Fibroblast of the aortic adventitia (primary cell): Measurements from ENCODE around the gene SLC9A8. TPM values are rescaled to one million over a fixed set of nuclear protein-coding genes. Genes with fewer than 3 reads are reported as not detected.
"Not testable (repeated sequence)": the region's sequence is repeated elsewhere in the genome, so short reads cannot be mapped to it uniquely, and the experiment has no call there.

ENCODE experiments used
- DNase-seq: peaks from one replicate; pipeline ENCODE4 v3.0.0-alpha.2; 2010; ENCODE audit warnings: low read depth
- H3K4me3 ChIP-seq: 2 replicates; pipeline ENCODE4 v1.5.1; 2011; ENCODE audit warnings: low read depth, mild to moderate bottlenecking, control low read depth, low read length, moderate library complexity
- total RNA-seq: library from RNA; depleted of rRNA; stranded (reverse); fragments of >200 nt; gene quantifications from 2 replicates; pipeline ENCODE4 v1.2.3, GENCODE V29; 2012; ENCODE audit warnings: low replicate concordance
- TF ChIP-seq, protein P1 (sequence below): IDR thresholded peaks from 2 replicates; pipeline ENCODE4 v1.5.1; 2011; ENCODE audit warnings: mild to moderate bottlenecking, low read length, control low read depth, inconsistent platforms; ENCODE audit not compliant: insufficient read depth

SLC9A8 gene
- total RNA-seq, 1 donor, result 10.5 TPM

DNA sequence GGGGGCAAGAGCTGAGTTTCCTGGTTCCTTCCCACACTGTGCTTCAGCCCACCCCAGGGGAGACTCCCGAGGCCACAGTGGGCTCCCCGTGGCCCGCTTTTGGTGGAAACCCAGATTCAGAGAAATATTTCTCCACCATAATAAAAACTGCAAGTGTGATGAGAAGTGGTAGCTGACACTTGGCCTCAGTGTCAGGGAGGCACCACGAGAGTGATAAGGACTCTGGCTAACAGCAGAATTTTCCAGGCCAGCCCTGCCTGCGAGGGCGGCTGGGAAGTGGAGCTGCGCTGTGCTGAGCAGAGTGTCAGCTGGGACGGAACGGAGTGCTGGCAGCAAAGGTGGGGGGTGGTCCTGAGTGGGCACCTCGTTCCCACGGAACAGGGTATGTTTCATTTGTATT lies 80.2 kb downstream of the SLC9A8 start:
- no peak overlapping the region for H3K4me3 ChIP-seq
- DNase-seq, result no peak
- TF ChIP-seq, protein P1, sequence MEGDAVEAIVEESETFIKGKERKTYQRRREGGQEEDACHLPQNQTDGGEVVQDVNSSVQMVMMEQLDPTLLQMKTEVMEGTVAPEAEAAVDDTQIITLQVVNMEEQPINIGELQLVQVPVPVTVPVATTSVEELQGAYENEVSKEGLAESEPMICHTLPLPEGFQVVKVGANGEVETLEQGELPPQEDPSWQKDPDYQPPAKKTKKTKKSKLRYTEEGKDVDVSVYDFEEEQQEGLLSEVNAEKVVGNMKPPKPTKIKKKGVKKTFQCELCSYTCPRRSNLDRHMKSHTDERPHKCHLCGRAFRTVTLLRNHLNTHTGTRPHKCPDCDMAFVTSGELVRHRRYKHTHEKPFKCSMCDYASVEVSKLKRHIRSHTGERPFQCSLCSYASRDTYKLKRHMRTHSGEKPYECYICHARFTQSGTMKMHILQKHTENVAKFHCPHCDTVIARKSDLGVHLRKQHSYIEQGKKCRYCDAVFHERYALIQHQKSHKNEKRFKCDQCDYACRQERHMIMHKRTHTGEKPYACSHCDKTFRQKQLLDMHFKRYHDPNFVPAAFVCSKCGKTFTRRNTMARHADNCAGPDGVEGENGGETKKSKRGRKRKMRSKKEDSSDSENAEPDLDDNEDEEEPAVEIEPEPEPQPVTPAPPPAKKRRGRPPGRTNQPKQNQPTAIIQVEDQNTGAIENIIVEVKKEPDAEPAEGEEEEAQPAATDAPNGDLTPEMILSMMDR, result no peak

DNA sequence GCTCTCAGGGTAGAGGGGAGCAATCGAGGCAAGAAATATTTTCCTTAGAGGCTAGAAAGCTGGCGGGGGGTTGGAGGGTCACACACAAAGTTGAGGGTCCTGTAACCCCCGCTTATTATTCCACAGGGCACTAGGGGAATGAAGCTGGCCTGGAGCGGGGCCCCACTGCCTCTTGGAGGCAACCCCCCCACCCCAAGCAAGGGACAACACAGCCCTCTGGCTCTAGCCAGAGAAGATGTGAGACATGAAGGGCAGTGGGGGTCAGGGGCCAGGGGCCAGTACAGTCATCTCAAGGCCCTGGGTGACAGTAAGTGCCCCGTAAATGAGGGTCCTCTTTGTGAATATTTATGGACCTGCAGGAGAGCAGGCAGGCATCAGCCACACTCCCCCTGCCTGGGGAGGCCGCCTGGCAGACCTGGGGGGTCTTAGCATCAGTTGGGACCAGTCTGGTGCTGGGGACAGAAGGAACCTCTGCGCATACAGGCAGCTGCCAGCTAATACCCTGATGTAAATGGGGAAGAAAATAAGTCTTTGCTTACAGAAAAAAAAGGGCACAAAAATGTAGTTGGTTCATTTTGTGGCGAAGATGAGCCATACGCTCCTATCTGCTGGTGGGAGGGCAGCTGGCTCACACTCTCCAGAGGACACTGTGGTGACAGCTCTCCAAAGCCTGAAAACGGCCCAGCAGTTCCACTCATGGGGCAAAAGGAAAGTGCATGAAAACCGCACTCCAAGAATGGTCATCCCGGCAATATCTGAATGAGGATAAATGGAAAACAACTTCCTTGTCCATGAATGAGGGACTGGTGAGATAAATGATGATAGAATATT lies 80.8 kb downstream of the SLC9A8 start:
- no peak for DNase-seq
- TF ChIP-seq, protein P1, result no peak
- no peak overlapping the region for H3K4me3 ChIP-seq

DNA sequence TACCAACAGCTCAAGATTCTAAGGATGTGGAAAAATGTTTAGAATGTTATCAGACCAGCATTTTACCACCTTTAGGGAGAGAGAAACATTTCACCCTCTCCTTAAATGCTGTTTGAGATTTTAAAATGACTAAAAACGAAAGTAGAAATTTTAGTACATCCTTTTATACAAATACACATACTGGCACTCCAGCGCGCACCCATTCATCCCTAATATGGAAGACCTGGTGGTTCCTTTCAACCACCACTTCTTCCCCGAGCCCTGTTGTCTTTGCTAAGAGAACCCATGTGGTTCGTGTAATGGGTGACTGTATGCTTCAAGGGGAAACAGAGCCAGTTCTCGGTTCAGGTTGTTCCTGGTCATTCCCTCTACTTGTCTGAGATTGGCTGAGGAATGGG lies 81.4 kb downstream of the SLC9A8 start:
- DNase-seq, result no peak
- no peak overlapping the region for H3K4me3 ChIP-seq
- TF ChIP-seq, protein P1, result no peak

DNA sequence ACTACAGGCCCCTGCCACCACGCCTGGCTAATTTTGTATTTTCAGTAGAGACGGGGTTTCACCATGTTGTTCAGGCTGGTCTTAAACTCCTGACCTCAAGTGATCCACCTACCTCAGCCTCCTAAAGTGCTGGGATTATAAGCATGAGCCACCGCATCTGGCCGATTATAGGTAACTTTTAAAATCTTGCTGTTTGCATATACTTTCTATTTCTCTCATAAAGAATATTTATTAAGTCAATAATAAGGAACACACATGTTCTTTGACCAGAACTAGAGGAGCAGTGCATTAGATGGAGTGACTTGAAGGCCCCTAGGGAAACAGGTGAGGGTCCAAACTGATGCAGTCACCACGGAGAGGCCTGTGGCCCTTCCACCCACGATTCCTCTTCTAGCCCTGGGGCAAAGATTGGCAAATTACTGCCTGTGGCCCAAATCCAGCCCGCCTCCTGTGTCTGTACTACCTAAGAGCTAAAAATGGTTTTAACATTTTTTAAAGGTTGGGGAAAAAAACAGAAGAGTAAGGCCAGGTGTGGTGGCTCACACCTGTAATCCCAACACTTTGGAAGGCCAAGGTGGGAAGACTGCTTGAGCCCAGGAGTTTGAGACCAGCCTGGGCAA lies 83.0 kb downstream of the SLC9A8 start:
- H3K4me3 ChIP-seq, DNase-seq: not testable (repeated sequence)

DNA sequence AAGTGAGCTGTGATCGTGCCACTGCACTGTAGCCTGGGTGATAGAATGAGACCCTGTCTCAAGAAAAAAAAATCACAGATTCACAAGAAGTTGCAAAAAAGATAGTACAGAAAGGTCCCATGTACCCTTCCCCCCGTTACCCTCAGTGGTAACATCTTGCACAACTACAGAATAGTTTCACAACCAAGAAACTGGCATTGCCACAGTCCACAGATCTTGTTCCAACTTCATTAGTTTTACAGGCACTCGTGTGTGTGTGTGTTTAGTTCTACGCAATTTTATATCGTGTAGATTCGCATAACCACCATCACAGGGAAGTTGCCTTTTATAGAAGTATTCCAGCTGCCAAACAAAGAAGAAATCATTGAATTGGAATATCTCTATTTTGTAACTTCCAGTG lies 83.6 kb downstream of the SLC9A8 start:
- H3K4me3 ChIP-seq, result no peak overlapping the region
- TF ChIP-seq, protein P1, result no peak
- DNase-seq, result no peak

DNA sequence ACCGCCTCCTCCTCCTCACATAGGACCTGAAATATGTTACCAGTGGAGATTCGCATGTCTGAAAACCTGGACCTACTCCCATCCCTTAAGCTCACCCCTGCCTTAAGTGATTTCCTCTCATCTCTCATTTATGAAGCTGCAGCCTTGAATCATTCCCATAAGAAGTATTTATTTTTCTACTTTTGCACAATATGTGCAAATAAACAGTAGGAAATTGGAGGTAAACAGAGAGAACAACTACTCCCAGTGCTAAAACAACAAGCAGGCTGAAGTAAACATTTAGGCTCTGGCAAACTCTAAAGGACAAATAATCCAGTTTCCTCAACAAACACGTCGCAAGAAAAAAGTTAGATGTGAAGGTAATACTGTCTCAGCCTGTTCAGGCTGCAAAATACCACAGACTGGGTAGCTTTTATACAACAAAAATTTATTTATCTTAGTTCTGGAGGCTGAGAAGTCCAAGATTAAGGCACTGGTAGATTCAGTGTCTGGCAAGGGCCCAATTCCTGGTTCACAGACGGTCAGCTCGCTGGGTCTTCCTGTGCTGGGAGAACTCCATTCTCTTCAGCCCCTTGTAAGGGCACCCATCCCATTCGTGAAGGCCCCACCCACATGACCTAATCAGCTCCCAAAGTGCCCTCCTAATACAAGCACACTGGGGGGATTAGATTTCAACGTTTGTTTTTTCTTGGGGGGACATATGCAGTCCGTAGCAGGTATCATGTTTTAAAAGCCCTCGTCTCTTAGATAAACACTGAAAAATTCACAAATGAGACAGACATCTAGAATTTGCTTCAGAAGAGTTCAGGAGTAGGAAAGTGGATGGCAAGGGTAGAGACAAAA lies 87.1 kb downstream of the SLC9A8 start:
- no peak for DNase-seq

More for the DNA sequence above, 87.1 kb downstream of the SLC9A8 start:
- no peak overlapping the region for H3K4me3 ChIP-seq
- TF ChIP-seq, protein P1, result no peak
